Activated T-cell treated with anti-CD3 and anti-CD28 coated beads for 24 hours (primary cell): ENCODE measurements around the gene PDPK1.
"Not testable (repeated sequence)": the region's sequence is repeated elsewhere in the genome, so short reads cannot be mapped to it uniquely, and the experiment has no call there.

ENCODE experiments used
- DNase-seq: peaks from one replicate; pipeline ENCODE4 v3.0.0-alpha.2; 2020; ENCODE audit warnings: low read depth

The PDPK1 gene

GRCh38 chr16:2523801-2524231 is 14.0 kb upstream of the PDPK1 start:
- no peak for DNase-seq

GRCh38 chr16:2524339-2524938 is 13.4 kb upstream of the PDPK1 start:
- DNase-seq, result no peak

GRCh38 chr16:2526135-2526534 is 11.7 kb upstream of the PDPK1 start:
- DNase-seq, result no peak

- no peak for DNase-seq
Observed at GRCh38 chr16:2527071-2527783, 10.6 kb upstream of the PDPK1 start.

- DNase-seq, result no peak
Observed at GRCh38 chr16:2527784-2528100, 10.1 kb upstream of the PDPK1 start.

- DNase-seq, result no peak
Observed at GRCh38 chr16:2528161-2529060, 9.4 kb upstream of the PDPK1 start.

GRCh38 chr16:2529061-2529931 is 8.5 kb upstream of the PDPK1 start:
- no peak for DNase-seq

GRCh38 chr16:2529961-2530628 is 7.7 kb upstream of the PDPK1 start:
- DNase-seq, result no peak

GRCh38 chr16:2530629-2531318 is 7.0 kb upstream of the PDPK1 start:
- no peak for DNase-seq

- DNase-seq, result no peak
Observed at GRCh38 chr16:2531371-2531695, 6.5 kb upstream of the PDPK1 start, which contains the start of gene CEMP1. Gene CEMP1 (minus strand): TSS chr16:2531408. CDS start chr16:2531073, 335 bp downstream.

- DNase-seq, result peak; percentile 97
Observed at GRCh38 chr16:2531696-2532493, 5.9 kb upstream of the PDPK1 start.

- peak; percentile 47 for DNase-seq
Observed at GRCh38 chr16:2532494-2533141, 5.2 kb upstream of the PDPK1 start.

- DNase-seq, result not testable (repeated sequence)
Observed at GRCh38 chr16:2533142-2533755, 4.6 kb upstream of the PDPK1 start.

- DNase-seq, result no peak
Observed at GRCh38 chr16:2533912-2534311, 3.9 kb upstream of the PDPK1 start.

GRCh38 chr16:2534335-2534734 is 3.5 kb upstream of the PDPK1 start:
- DNase-seq, result not testable (repeated sequence)

GRCh38 chr16:2535625-2536013 is 2.2 kb upstream of the PDPK1 start:
- no peak for DNase-seq

GRCh38 chr16:2539192-2539844 is 1.5 kb downstream of the PDPK1 start:
- DNase-seq, result not testable (repeated sequence)

- not testable (repeated sequence) for DNase-seq
Observed at GRCh38 chr16:2539845-2540458, 2.1 kb downstream of the PDPK1 start.
